ENCODE data around the gene ATP13A2. TPM values are rescaled to one million over a fixed set of nuclear protein-coding genes. Genes with fewer than 3 reads are reported as not detected.

The ATP13A2 gene
- polyA plus RNA-seq, 1 donor (not counting 4 experiments of a cell fraction or from before 2014, with no cell fraction given), result 19.7 TPM

DNA sequence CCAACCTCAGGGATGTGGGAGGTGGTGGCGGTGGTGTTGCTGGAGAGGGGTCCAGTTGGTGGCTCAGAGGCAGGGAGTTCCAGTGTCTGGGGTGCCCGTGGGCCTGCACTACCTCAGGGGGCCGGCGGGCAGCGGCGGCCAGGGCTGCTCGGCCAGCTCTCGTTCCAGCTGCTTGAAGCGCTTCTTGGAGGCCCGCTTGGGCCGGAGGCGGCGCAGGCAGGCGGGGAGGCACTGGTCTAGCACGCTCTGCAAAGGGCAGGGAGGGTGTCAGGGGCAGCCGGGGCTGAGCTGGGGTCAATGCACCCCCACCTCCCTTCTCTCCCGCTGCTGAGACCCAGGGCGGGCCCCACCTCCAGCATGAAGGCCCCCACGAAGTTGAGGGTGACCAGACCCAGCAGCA is 25.6 kb downstream of the ATP13A2 start:
- Histone ChIP-seq H3K36me3 (ENCODE audit: control insufficient read depth in 2 of 2, extremely low read depth in 1 of 2, insufficient read depth in 2 of 2, low read length in 2 of 2) (peaks cover 14 to 16% of the 10 kb centered on the region in 2 experiments), H3K9me3 (ENCODE audit: control insufficient read depth, low read depth, low read length) (no peaks in the 10 kb centered on the region), H3K27me3 (ENCODE audit: control insufficient read depth, extremely low read depth, insufficient read depth, low read length) (no peaks in the 10 kb centered on the region), H3K27ac (ENCODE audit: control insufficient read depth, insufficient read depth, low read length) (no peak overlapping the region), H3K9me1 (ENCODE audit: control insufficient read depth, extremely low read depth, insufficient read depth, low read length) (no peaks in the 10 kb centered on the region), H3K4me3 (ENCODE audit: control insufficient read depth in 2 of 3, extremely low read depth in 1 of 3, insufficient read depth in 2 of 3, low read depth in 1 of 3, low read length in 3 of 3) (no peak overlapping the region), H2AFZ (ENCODE audit: control insufficient read depth, low read length) (no peak overlapping the region), H3K4me1 (ENCODE audit: control insufficient read depth, extremely low read depth, insufficient read depth, low read length) (peaks cover 25% of the 10 kb centered on the region), H3K9ac (ENCODE audit: control insufficient read depth, extremely low read depth, insufficient read depth, low read length) (no peak overlapping the region), H3K79me2 (ENCODE audit: control insufficient read depth, insufficient read depth, low read length) (no peaks in the 10 kb centered on the region), H4K20me1 (ENCODE audit: control insufficient read depth, extremely low read depth, insufficient read depth, low read length) (no peaks in the 10 kb centered on the region), H3K4me2 (ENCODE audit: control insufficient read depth, extremely low read depth, insufficient read depth, low read depth, low read length) (no peak overlapping the region)
- TF ChIP-seq, protein P1, sequence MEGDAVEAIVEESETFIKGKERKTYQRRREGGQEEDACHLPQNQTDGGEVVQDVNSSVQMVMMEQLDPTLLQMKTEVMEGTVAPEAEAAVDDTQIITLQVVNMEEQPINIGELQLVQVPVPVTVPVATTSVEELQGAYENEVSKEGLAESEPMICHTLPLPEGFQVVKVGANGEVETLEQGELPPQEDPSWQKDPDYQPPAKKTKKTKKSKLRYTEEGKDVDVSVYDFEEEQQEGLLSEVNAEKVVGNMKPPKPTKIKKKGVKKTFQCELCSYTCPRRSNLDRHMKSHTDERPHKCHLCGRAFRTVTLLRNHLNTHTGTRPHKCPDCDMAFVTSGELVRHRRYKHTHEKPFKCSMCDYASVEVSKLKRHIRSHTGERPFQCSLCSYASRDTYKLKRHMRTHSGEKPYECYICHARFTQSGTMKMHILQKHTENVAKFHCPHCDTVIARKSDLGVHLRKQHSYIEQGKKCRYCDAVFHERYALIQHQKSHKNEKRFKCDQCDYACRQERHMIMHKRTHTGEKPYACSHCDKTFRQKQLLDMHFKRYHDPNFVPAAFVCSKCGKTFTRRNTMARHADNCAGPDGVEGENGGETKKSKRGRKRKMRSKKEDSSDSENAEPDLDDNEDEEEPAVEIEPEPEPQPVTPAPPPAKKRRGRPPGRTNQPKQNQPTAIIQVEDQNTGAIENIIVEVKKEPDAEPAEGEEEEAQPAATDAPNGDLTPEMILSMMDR (optimal IDR thresholded peaks at IDR 0.05 in 1 of 3, IDR thresholded peaks at IDR 0.05 in 1 of 3, conservative IDR thresholded peaks at IDR 0.05 in 1 of 3; ENCODE audit: extremely low read depth in 1 of 3, insufficient read depth in 2 of 3, low read length in 3 of 3), result no peak
- no peak for TF ChIP-seq EZH2 (IDR thresholded peaks at IDR 0.05; ENCODE audit: low read length)
- FAIRE-seq (no peak), DNase-seq (ENCODE audit: low read depth, low spot score) (no peak)
- dilution Hi-C loops (cut with MboI; ENCODE audit: extremely low pct_ligation_motif_present, low sequenced_read_pairs), result no loop called here

DNA sequence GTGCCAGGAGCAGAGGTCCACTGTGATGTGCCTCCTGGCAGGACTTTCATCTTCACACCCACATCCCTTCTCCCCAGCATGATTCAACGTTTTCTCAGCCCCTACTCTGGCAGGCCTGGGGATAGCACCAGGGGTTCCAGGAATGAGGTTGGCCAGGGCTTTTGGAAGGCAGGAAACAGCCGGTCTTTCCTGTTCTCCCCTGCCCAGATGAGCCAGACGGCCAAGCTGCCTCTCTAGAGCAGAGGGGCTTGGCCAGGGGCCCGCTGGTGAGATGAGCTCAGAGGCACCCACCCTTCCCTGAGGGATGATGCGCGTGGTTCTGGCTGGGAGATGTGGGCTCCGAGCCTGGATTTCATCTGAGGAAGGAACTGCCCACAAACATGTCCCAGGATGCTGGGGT is 27.0 kb downstream of the ATP13A2 start:
- H3K36me3 ChIP-seq (ENCODE audit: control insufficient read depth in 2 of 2, extremely low read depth in 1 of 2, insufficient read depth in 2 of 2, low read length in 2 of 2), result peaks cover 12 to 16% of the 10 kb centered on the region in 2 experiments
- H3K79me2 ChIP-seq (ENCODE audit: control insufficient read depth, insufficient read depth, low read length), result peaks cover under 1% of the 10 kb centered on the region
- peaks cover 28% of the 10 kb centered on the region for H3K4me1 ChIP-seq (ENCODE audit: control insufficient read depth, extremely low read depth, insufficient read depth, low read length)
- H3K27ac ChIP-seq (ENCODE audit: control insufficient read depth, insufficient read depth, low read length), result peak overlapping the region; percentile 54
- H2AFZ ChIP-seq (ENCODE audit: control insufficient read depth, low read length), result no peak overlapping the region
- peak overlapping the region; percentile 39 for H3K4me2 ChIP-seq (ENCODE audit: control insufficient read depth, extremely low read depth, insufficient read depth, low read depth, low read length)
- peak; percentile 56 for DNase-seq (ENCODE audit: low read depth, low spot score)
- H3K9me3 ChIP-seq (ENCODE audit: control insufficient read depth, low read depth, low read length), result no peaks in the 10 kb centered on the region
- no peaks in the 10 kb centered on the region for H3K9me1 ChIP-seq (ENCODE audit: control insufficient read depth, extremely low read depth, insufficient read depth, low read length)
- H3K27me3 ChIP-seq (ENCODE audit: control insufficient read depth, extremely low read depth, insufficient read depth, low read length), result no peaks in the 10 kb centered on the region
- peak; percentile 96 for FAIRE-seq
- dilution Hi-C loops (cut with MboI; ENCODE audit: extremely low pct_ligation_motif_present, low sequenced_read_pairs), result no loop called here
- no peak overlapping the region for H3K4me3 ChIP-seq (ENCODE audit: control insufficient read depth in 2 of 3, extremely low read depth in 1 of 3, insufficient read depth in 2 of 3, low read depth in 1 of 3, low read length in 3 of 3)
- TF ChIP-seq, protein P1 (optimal IDR thresholded peaks at IDR 0.05 in 1 of 3, IDR thresholded peaks at IDR 0.05 in 1 of 3, conservative IDR thresholded peaks at IDR 0.05 in 1 of 3; ENCODE audit: extremely low read depth in 1 of 3, insufficient read depth in 2 of 3, low read length in 3 of 3), result no peak
- no peak for TF ChIP-seq EZH2 (IDR thresholded peaks at IDR 0.05; ENCODE audit: low read length)
- H4K20me1 ChIP-seq (ENCODE audit: control insufficient read depth, extremely low read depth, insufficient read depth, low read length), result no peaks in the 10 kb centered on the region
- peak overlapping the region; percentile 30 for H3K9ac ChIP-seq (ENCODE audit: control insufficient read depth, extremely low read depth, insufficient read depth, low read length)

Data from keratinocyte (primary cell).